GM19023 (cell line): Measurements from ENCODE around the gene FBRS.
"Not testable (repeated sequence)": the region's sequence is repeated elsewhere in the genome, so short reads cannot be mapped to it uniquely, and the experiment has no call there.

Experiments
- ATAC-seq: cut with Tn5 transposase; IDR thresholded peaks from one replicate; pipeline ENCODE4 v1.9.1; 2021; ENCODE audit warnings: mild to moderate bottlenecking, moderate library complexity; ENCODE audit not compliant: unreplicated experiment

Gene FBRS

DNA sequence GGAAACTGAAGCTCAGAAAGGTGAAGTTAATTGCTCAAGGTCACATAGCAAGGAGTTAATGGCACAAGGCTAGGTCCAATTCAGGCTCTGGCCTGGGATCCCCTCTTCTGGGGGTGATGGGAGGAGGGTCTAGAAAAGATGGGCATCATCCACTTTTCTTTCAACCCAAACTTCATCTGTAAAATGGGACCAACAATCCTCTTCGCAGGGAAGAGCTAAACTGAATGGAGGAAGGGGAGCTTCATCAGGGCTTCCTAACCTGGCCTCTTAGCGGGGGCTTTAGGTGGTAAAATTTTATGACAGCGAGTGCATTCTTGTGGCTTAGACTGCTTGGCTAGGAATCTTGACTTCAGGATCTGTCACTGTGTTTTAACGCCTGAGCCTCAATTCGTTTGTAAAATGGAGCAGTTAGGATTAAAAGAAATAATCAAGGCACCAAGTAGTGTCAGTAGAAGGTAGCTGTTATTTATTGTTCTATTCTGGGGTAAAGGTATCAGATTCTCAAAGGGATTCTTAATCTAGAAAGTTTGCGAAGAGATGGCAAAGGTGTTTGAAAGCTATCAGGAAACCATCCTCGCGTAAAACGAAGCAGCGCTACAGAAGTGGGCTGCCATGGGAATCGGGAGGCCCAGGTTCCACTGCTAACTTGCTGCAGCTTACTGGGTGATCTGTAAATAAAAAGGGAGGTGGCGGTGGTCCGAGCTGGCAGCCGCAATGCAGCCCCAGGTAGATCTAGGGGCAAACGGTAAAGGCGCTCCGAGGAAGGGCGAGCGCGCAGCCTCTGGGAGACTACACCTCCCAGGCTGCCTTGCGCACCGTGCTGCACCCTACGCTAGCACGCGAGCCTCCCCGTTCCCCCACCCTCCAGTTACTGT is 39.3 kb downstream of the FBRS start:
- peak; percentile 85 for ATAC-seq

DNA sequence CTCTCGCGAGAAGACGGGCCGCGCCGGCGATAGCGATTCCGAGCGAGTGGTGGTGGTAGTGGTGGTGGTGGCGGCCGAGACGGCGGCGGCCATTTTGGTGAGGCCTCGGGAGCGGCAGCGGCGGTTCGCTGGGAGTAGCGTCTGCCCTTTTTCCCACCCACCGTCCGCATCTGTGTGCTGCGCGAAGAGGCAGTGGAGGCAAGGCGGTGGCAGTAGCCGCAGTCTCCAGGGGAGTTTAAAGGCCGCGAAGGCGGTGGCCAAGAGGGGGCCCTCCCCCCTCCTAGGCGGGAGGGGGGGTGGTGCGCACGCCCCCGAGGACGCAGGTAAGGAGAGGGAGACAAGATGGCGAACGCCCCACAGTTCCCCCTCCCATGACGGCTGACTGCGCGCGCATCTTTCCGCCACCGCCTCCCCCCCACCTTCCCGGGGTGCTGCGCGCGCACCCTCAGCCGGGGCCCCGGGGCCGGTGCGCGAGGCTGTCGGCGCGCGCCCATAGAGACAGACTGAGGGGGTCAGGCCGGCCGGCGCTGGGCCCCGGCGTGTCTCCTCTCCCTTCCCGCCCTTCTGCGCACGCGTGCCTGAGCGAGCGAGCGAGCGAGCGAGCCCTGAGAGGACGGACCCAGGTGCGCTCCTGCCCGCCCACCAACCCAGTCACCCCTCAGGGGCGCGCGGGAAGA is 40.0 kb downstream of the FBRS start:
- peak; percentile 68 for ATAC-seq

- ATAC-seq, result peak; percentile 37
Observed at GRCh38 chr16:30698816-30699614, 40.8 kb downstream of the FBRS start, which contains the start of gene SRCAP. Gene SRCAP (plus strand): TSS chr16:30699171. CDS start chr16:30700825, 1,654 bp downstream.

DNA sequence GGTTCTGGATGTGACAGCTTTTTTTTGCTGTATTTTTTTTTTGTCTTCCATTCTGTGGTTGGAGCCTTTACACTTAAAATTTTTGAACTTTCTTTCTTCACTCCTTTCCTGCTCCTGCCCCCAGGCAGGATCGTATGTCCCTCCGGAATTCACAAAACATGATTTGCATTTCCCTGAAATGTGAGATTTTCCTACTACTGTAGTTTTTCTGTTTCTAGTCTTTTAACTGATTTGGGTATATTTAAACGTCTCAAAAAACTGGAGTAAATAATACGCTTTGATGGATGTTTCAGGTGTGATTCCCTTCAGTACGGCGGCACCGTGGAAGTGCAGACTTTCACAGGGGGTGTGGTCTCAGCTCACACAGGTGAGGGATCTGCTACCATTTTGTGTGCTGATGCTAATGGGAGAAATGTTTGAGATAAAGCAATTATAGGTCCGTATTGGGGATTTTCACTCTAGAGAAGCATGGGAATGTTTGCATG is 41.4 kb downstream of the FBRS start:
- no peak for ATAC-seq

GRCh38 chr16:30700491-30700890 is 42.3 kb downstream of the FBRS start:
- ATAC-seq, result no peak

GRCh38 chr16:30700971-30701370 is 42.7 kb downstream of the FBRS start:
- ATAC-seq, result no peak

DNA sequence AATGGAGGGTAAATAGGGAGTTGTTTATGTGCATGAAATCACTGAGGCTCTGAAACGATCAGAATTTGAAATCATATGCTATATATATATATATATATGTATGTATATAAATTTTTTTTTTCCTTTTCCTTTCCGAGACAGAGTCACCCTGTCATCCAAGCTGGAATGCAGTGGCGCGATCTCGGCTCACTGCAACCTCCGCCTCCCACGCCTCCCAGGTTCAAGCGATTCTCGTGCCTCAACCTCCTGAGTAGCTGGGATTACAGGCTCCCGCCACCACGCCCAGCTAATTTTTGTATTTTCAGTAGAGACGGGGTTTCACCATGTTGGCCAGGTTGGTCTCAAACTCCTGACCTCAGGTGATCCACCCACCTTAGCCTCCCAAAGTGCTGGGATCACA is 44.8 kb downstream of the FBRS start:
- not testable (repeated sequence) for ATAC-seq

GRCh38 chr16:30703971-30704370 is 45.7 kb downstream of the FBRS start:
- no peak for ATAC-seq

DNA sequence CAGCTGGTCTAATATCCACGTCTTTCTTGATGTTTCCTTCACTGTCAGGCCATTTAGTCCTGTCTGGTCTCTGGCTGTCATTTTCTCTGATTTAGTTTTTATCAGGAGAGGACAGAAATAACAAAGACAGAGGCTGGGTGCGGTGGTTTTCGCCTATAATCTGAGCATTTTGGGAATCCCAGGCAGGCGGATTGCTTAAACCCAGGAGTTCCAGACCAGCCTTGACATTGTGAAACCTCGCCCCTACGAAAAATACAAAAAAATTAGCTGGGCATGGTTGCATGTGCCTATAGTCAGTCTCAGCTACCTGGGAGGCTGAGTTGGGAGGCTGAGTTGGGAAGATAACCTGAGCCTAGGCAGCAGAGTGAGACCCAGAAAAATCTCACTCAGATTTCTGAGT is 47.8 kb downstream of the FBRS start:
- ATAC-seq, result no peak

DNA sequence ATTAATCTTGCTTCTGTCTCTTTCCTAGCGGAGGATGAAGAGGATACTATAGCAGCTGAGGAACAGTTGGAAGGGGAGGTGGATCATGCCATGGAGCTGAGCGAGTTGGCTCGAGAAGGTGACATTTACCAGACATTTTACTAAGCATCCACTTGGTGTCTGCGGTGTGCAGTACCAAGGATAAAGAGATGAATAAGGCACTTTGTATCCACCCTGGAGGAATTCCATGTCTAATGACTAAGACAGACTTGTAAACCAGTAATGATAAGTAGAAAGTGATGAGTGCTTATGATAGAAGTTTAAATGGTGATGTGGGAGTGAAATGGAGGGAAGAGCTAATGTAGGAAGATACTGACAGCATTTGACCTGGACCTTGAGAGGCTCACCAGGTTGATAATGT is 52.7 kb downstream of the FBRS start:
- ATAC-seq, result no peak

- ATAC-seq, result no peak
Observed at GRCh38 chr16:30711712-30712111, 53.5 kb downstream of the FBRS start.

DNA sequence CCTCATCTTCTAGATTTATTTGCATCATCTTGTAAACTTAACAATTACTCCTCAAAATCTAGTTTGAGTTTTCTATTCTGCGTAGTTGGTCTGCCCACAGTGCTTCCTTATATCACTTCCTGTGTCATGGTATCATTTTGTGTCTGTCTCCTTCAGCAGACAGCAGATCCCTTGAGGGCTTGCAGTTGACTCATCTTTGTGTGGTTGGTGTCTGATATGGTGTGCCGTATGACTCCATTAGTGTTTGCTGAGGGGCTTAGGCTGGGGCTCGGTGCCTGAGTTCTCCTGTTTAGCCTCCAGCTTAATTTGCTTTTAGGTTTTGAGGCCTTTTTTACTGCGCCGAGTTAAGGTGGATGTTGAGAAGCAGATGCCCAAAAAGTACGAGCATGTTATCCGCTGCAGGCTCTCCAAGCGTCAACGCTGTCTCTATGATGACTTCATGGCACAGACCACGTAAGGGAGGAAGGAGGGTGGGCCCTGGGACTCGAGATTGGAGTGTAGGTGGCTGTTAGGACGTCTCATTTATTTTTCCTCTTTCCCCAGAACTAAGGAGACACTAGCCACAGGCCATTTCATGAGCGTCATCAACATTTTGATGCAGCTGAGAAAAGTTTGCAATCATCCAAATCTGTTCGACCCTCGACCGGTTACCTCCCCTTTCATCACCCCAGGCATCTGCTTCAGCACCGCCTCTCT is 57.7 kb downstream of the FBRS start:
- no peak for ATAC-seq

DNA sequence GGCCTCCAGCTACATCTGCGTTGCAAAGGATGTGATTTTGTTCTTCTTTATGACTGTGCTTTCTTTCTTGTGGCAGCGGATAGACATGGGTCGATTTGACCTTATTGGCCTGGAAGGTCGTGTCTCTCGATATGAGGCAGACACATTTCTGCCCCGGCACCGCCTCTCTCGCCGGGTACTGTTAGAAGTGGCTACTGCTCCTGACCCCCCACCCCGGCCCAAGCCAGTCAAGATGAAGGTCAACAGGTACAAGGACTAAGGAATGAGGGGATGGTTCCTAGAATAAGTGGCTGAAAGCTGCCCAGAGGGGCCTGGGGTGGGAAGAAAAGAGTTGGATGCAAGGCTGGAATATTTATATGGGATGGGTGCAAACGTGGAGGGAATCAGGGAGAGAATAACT is 61.9 kb downstream of the FBRS start:
- ATAC-seq, result no peak
